HG03139 (cell line): ENCODE measurements around the gene RANGAP1.
"Not testable (repeated sequence)": the region's sequence is repeated elsewhere in the genome, so short reads cannot be mapped to it uniquely, and the experiment has no call there.

Experiments
- ATAC-seq: cut with Tn5 transposase; IDR thresholded peaks from one replicate; pipeline ENCODE4 v1.9.1; 2021; ENCODE audit not compliant: unreplicated experiment

Gene RANGAP1

GRCh38 chr22:41261541-41262249, 24.3 kb downstream of the RANGAP1 start:
- ATAC-seq, result no peak

DNA sequence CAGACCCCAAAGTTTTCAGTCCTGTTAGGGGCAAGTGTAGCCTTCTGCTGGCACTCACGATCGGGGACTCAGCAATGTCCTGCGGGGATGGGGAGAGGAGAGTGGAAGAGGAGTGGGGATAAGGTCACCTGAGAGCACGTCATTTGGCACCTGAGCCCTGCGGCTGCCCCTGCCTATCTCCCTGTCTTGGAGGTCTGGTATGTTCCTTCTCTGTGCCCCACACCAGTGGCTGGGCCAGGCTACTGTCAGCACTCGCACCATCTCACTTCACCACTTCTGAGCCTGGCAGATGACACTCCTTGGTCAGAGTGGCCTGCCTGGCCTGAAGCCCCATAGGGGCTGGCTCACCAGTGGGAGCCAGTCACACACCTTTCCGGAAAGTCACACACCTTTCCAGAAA, 25.1 kb downstream of the RANGAP1 start:
- ATAC-seq, result no peak

DNA sequence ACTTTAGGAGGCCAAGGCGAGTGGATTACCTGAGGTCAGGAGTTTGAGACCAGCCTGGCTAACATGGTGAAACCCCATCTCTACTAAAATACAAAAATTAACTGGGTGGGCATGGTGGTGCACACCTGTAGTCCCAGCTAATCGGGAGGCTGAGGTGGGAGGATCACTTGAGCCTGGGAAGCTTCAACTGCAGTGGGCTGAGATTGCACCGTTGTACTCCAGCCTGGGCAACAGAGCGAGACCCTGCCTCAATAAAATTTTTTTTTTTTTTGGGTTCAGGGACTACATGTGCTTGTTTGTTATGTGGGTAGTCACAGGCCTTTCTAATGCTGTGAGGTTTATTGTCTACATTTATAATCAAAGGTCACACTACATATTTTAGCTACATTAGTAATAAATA, 26.2 kb downstream of the RANGAP1 start:
- ATAC-seq, result not testable (repeated sequence)

DNA sequence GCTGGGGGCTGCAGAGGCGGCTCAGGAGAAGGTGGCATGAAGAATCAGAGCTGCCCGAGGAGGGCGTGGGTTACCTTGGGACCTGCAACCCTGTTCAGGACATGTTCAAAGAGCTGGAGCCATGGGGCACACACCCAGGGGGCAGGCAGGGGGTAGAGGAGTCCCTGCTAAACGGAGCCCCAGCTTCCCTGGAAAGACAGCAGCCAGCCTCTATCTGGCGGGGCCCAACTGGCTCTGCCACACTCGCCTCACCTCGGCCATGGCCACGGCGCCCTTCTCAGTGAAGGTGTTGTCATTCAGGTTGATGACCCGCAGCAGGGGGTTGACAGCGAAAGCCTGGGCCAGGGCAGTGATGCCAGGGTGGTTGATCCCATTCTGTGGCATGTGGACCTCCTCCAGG, 28.3 kb downstream of the RANGAP1 start:
- no peak for ATAC-seq

DNA sequence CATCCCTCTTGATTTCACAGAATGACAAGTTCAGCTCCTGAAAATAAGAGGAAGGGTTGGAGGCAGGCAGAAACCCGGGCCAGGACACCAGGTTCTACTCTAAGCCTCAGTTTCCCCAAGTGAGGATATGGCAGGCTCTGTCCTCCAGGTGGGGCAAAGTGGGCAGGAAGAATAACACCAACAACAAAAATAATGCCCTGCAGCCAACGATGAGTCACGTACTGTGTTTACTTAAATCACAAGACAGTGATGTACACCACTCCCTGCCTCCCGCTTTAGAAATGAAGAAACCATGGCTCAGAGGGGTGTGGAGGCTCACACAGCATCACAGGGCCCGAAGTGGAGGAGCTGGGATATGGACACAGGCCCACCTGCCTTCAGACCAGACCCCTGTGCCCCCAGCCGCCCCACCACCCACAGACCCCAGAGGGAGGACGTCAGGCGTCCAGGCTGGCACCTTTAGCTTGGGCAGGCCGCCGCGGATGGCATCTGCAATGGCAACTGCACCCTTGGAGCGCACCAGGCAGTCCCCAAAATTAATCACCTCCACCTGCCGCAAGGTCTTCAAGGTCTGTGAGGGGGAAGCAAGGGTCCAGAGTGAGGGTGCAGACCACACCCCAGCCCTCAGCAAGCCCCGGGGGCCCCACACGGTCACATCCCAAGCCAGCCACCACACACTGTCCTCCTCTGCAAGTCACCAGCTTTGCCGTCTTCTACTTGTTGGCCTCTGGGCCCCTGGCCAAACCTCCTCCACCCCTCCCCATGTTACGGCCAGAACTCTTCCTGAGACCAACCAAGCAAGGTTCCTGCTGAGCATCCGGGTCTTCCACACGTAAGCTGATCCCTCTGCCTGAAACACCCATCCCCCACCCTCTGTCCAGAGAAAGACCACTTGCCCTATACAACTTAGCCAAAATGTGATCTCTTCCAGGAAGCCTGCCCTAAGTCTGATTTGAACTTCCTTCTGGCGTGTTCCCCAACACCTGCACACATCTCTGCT, 29.4 kb downstream of the RANGAP1 start:
- no peak for ATAC-seq

DNA sequence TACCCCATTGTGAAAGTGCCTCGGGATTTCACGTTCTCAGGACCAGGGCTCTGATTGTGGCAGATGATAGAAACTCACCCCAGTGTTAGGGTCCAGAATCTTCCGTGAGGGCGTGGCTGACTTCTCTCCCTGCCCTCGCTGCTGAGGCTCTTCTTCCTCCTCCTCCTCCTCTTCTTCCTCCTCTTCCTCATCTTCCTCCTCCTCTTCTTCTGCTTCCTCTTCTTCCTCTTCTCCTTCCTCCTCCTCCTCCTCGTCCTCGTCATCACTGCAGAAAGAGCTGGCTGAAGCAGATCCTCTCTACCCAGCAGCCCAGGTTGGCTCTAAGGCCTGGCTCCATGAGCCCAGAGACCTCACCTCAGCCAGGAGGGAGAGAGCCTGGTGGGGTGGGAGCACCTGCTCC, 31.8 kb downstream of the RANGAP1 start:
- no peak for ATAC-seq

DNA sequence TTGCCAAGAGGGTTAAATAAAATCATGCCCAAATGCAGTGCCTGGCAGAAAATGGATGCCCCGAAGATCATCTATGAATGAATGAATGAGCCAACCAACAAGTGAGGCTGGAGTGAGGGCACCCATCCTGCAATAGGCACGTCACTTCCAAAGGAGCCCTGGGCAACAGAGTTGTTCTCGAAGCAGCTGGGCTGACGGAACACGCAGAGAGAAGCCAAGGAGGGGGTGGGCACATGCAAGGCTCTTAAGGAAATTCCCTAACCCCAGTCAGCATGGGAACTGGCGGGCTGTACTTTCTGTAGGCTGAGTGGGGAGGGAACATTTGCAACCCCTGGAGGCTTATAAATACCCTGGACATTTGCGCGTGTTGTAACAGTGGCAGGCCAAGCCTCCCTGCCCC, 33.6 kb downstream of the RANGAP1 start:
- ATAC-seq, result no peak

DNA sequence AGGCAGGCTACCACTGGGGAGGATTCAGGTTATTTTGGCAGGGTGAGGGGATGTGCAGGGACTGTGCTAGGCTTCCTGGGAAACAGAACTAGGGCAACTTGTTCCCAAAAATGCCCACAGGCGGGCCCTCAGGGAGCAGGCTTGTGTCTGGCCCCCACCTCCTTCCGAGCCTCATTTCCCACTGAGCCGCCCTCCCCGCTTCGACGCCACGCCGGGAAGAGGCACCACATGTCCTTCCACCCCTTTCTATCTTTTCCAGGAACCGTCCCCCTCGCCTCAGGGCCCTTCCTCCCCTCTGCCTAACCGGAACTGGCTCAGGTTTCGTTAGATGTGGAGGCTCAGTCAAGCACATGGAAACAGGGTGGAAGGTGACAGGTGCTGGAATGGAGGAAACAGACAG, 35.9 kb downstream of the RANGAP1 start:
- ATAC-seq, result no peak

- no peak for ATAC-seq
Measured at GRCh38 chr22:41249442-41249841, 36.5 kb downstream of the RANGAP1 start.

GRCh38 chr22:41248758-41249157, 37.2 kb downstream of the RANGAP1 start:
- ATAC-seq, result no peak

GRCh38 chr22:41248314-41248713, 37.7 kb downstream of the RANGAP1 start:
- no peak for ATAC-seq

DNA sequence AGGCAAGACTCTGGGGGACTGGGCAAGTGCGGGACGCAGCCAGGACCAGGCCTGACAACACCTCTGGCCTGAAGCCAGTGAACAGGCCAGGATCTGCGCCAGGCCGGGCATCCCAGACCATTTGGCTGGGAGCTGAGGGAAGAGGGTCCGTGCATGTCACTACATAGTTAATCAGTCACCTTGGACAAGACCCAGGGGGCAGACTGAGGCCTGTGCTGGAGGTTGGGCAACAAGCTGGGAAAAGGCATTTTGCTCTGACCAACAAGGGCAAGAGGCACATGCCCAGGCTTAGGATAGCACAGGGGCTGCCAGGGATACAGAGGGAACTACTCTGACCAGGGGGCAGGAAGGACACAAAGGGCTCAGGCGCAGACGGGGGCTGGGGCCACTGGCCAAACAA, 38.3 kb downstream of the RANGAP1 start:
- ATAC-seq, result no peak

- no peak for ATAC-seq
Measured at GRCh38 chr22:41245917-41246499, 40.0 kb downstream of the RANGAP1 start.

DNA sequence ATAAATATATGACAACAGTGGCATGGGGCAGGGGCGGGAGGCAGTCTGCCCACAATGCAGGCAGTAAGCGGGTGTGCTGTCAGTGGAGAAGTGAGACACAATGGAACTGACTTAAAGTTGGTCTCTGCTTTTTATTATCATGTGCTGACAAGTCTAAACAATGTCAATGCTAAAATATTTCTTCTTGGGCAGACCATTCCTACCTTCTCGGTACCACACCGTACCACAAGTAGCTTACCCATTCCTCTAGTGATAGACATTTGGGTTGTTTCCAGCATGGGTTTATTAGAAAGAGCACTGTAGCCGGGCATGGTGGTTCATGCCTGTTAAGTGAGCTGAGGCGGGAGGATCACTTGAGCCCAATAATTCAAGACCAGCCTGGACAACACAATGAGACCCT, 42.6 kb downstream of the RANGAP1 start:
- ATAC-seq, result no peak

DNA sequence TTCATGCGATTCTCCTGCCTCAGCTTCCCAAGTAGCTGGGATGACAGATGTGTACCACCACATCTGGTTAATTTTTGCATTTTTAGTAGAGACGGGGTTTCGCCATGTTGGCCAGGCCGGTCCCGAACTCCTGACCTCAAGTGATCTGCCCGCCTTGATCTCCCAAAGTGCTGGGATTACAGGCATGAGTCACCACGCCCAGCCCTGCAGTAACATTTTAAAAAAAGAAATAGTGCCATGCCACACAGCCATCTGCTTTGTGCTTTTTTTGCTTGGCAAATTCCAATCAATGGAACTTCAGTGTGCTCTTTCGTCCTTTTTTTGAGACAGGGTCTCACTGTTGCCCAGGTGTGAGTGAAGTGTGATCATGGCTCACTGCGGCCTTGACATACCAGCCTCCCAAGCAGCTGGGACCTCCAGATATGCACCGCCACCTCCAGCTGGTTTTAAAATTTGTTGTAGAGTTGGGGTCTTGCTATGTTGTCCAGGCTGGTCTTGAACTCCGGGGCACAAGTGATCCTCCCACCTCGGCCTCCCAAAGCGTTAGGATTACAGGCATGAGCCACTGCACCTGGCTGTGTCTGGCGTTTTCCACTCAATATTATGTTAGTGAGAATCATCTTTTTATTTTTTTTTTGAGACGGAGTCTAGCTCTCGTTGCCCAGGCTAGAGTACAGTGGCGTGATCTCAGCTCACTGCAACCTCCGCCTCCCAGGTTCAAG, 43.4 kb downstream of the RANGAP1 start:
- no peak for ATAC-seq

DNA sequence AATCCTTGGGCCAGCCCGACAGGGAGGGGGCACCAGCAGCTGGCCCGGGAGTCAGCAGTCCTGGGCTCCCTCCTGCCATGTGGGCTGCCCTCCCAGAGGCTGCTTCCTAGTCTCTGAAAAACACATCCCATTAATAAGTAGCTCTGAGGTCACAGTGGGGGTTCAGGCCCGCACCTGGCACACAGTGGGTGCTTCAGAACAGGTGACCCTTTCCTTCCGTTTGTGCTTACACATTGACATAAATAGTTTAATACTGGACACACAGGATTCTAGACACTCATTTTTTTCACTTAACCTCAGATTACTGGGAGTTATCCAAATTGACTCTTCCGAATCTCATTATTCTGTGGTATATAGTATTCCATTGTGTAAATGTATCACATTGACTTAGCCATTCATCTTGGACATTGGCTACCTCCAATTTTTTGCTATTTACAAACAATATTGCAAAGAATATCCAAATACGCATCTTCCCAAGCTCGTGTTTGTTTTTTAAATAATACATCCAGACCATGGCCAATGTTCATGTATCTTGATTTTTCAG, 44.8 kb downstream of the RANGAP1 start:
- ATAC-seq, result no peak

DNA sequence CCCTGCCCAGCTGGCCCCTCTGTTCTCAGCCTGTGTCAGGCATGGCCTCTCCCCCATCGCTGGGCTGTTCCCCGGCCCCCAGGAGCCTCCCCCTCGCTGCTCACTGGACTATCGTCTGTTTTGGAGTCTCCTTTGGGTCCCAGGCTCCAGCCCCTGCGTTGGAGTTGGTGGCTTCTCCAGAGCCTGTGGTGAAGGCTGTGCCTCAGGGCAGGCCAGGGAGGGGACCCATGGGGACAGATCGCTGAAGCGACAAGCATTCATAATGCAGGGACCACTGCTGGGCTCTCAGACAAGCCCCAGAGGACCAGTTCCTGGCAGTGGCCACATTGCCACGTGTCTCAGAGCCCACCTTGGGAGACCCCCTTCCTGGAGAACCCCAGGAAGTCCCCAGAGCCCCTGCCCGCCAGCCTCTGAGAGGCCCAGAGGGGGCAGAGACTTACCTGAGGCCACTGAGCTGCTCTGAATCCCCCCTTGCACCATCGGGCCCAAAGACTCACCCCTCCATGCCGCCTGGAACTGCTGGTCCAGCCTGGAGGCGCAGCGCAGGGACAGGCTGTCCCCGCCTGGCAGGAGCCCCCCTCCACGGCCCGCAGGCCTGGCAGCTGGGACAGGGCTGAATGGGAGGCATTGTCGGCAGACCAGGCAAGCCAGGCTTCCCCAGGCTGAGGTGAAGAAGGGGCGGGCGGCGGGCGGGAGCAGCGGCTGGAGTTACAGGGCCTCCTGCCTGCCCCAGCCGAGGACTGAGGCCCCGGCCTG, 45.4 kb downstream of the RANGAP1 start, which contains the start of gene CHADL:
CHADL (minus strand) TSS at position 555 of the 756 bp plus-strand sequence; CDS start at position 505, 50 bp downstream.
- ATAC-seq, result no peak

DNA sequence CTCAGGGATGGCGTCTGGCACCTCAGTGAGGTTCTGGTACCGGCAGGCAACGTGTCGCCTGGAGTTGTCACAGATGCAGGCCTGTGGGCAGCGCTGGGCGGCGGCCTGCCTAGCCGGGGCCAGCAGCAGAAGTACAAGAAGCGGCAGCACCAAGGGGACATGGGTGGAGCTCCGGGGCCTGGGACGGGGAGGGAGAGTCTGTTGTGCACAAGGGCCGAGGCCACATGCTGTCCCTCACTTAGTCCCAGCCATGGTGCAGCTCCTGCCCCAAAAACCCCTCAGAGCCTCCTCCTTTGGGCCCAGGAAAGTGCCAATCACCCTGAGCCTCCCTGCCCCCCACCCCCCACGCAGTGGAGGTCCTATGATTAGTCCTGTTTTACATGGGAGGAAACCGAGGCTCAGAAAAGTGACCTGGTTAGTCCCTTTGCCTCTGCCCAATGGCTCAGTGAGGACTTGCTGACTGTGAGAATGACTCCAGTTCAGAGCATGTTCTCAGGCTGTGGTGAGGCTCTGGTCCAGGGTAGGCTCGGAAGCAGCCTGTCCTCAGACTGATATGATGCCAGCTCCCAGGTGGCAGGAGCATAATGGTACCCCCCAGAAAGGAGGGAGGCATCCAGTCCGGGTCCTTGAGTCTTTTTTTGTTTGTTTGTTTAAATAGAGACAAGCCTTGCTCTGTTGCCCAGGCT, 46.4 kb downstream of the RANGAP1 start:
- no peak for ATAC-seq
